HG02870 (cell line): Measurements from ENCODE around the gene PPM1H.
"Not testable (repeated sequence)": the region's sequence is repeated elsewhere in the genome, so short reads cannot be mapped to it uniquely, and the experiment has no call there.

Experiments
- ATAC-seq: cut with Tn5 transposase; IDR thresholded peaks from one replicate; pipeline ENCODE4 v1.9.1; 2021; ENCODE audit warnings: mild to moderate bottlenecking, moderate library complexity; ENCODE audit not compliant: unreplicated experiment

The PPM1H gene

GRCh38 chr12:62934799-62935674 lies at the start of gene PPM1H:
TSS of gene PPM1H (minus strand) at chr12:62935150. CDS start at chr12:62934736, 414 bp downstream.
- ATAC-seq: peak; percentile 75

- ATAC-seq: no peak
These were observed 48.6 kb upstream of the PPM1H start for GRCh38 chr12:62983594-62983993.

GRCh38 chr12:62978768-62979167 lies 43.8 kb upstream of the PPM1H start:
- ATAC-seq: no peak

GRCh38 chr12:62977883-62978282 lies 42.9 kb upstream of the PPM1H start:
- no peak for ATAC-seq

GRCh38 chr12:62977418-62977817 lies 42.5 kb upstream of the PPM1H start:
- no peak for ATAC-seq

- no peak for ATAC-seq
These were observed 41.2 kb upstream of the PPM1H start for GRCh38 chr12:62976110-62976662.

- ATAC-seq: no peak
These were observed 37.0 kb upstream of the PPM1H start for GRCh38 chr12:62971769-62972525.

- no peak for ATAC-seq
These were observed 34.7 kb upstream of the PPM1H start for GRCh38 chr12:62969695-62970094.

GRCh38 chr12:62967701-62968100 lies 32.8 kb upstream of the PPM1H start:
- no peak for ATAC-seq

GRCh38 chr12:62966990-62967506 lies 32.1 kb upstream of the PPM1H start:
- ATAC-seq: no peak

GRCh38 chr12:62966446-62966989 lies 31.6 kb upstream of the PPM1H start:
- not testable (repeated sequence) for ATAC-seq

- not testable (repeated sequence) for ATAC-seq
These were observed 30.8 kb upstream of the PPM1H start for GRCh38 chr12:62965700-62966099.

GRCh38 chr12:62965242-62965641 lies 30.3 kb upstream of the PPM1H start:
- ATAC-seq: not testable (repeated sequence)

- no peak for ATAC-seq
These were observed 28.6 kb upstream of the PPM1H start for GRCh38 chr12:62963486-62964041.

- ATAC-seq: no peak
These were observed 25.4 kb upstream of the PPM1H start for GRCh38 chr12:62960324-62960723.

GRCh38 chr12:62959745-62960144 lies 24.8 kb upstream of the PPM1H start:
- no peak for ATAC-seq

- no peak for ATAC-seq
These were observed 22.4 kb upstream of the PPM1H start for GRCh38 chr12:62957233-62957953.

GRCh38 chr12:62955678-62956077 lies 20.7 kb upstream of the PPM1H start:
- no peak for ATAC-seq

- ATAC-seq: no peak
These were observed 15.4 kb upstream of the PPM1H start for GRCh38 chr12:62950317-62950716.

- no peak for ATAC-seq
These were observed 13.2 kb upstream of the PPM1H start for GRCh38 chr12:62948123-62948522.
